Measurements from ENCODE around the gene CDC6.
A peak's percentile ranks its signal among the peaks of the same experiment; 100 is the strongest.

The CDC6 gene

GRCh38 chr17:40314584-40314956 is 26.9 kb downstream of the CDC6 start:
- TF ChIP-seq, protein P1, sequence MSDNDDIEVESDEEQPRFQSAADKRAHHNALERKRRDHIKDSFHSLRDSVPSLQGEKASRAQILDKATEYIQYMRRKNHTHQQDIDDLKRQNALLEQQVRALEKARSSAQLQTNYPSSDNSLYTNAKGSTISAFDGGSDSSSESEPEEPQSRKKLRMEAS (IDR thresholded peaks at IDR 0.05), result peak; percentile 84
- TF ChIP-seq FOXM1 (IDR thresholded peaks at IDR 0.05; ENCODE audit: borderline replicate concordance, low read depth) (peak; percentile 66; the same call in 1 of the 2 replicates), REST (IDR thresholded peaks at IDR 0.05; ENCODE audit: low read depth) (no peak), EGR1 (IDR thresholded peaks at IDR 0.05) (peak; percentile 42; the same call in 1 of the 2 replicates), RAD21 (IDR thresholded peaks at IDR 0.05; ENCODE audit: low read depth) (peak; percentile 21; the same call in 1 of the 2 replicates), TAF1 (IDR thresholded peaks at IDR 0.05; ENCODE audit: low read depth) (0 out of 2 replicates have a peak, but pooled peaks have one; percentile 38), YY1 (IDR thresholded peaks at IDR 0.05; ENCODE audit: low read depth) (peak; percentile 52; the same call in 1 of the 2 replicates), USF1 (IDR thresholded peaks at IDR 0.05) (0 out of 2 replicates have a peak, but pooled peaks have one; percentile 18), CREB1 (IDR thresholded peaks at IDR 0.05; ENCODE audit: low read depth) (no peak), ZBTB7A (IDR thresholded peaks at IDR 0.05; ENCODE audit: low read depth) (peak; percentile 99), EP300 (IDR thresholded peaks at IDR 0.05; ENCODE audit: borderline replicate concordance) (peak; percentile 96), CEBPB (IDR thresholded peaks at IDR 0.05) (peak; percentile 58; the same call in 1 of the 2 replicates), TCF12 (IDR thresholded peaks at IDR 0.05; ENCODE audit: low read depth) (peak; percentile 97), NFIC (IDR thresholded peaks at IDR 0.05) (peak; percentile 99), TEAD4 (IDR thresholded peaks at IDR 0.05) (peak; percentile 99)

GRCh38 chr17:40315206-40315605 is 27.5 kb downstream of the CDC6 start:
- TF ChIP-seq TEAD4 (IDR thresholded peaks at IDR 0.05), result no peak
- no peak for TF ChIP-seq EP300 (IDR thresholded peaks at IDR 0.05; ENCODE audit: borderline replicate concordance)
- TF ChIP-seq TAF1 (IDR thresholded peaks at IDR 0.05; ENCODE audit: low read depth), result no peak
- TF ChIP-seq FOXM1 (IDR thresholded peaks at IDR 0.05; ENCODE audit: borderline replicate concordance, low read depth), result no peak
- no peak for TF ChIP-seq NFIC (IDR thresholded peaks at IDR 0.05)
- TF ChIP-seq CREB1 (IDR thresholded peaks at IDR 0.05; ENCODE audit: low read depth), result no peak
- TF ChIP-seq USF1 (IDR thresholded peaks at IDR 0.05), result no peak
- no peak for TF ChIP-seq YY1 (IDR thresholded peaks at IDR 0.05; ENCODE audit: low read depth)
- no peak for TF ChIP-seq RAD21 (IDR thresholded peaks at IDR 0.05; ENCODE audit: low read depth)
- TF ChIP-seq REST (IDR thresholded peaks at IDR 0.05; ENCODE audit: low read depth), result no peak
- TF ChIP-seq TCF12 (IDR thresholded peaks at IDR 0.05; ENCODE audit: low read depth), result no peak
- no peak for TF ChIP-seq ZBTB7A (IDR thresholded peaks at IDR 0.05; ENCODE audit: low read depth)
- TF ChIP-seq CEBPB (IDR thresholded peaks at IDR 0.05), result no peak
- TF ChIP-seq EGR1 (IDR thresholded peaks at IDR 0.05), result no peak
- TF ChIP-seq, protein P1 (IDR thresholded peaks at IDR 0.05), result no peak

GRCh38 chr17:40315678-40316570 is 28.2 kb downstream of the CDC6 start:
- TF ChIP-seq TAF1 (IDR thresholded peaks at IDR 0.05; ENCODE audit: low read depth) (no peak), USF1 (IDR thresholded peaks at IDR 0.05) (no peak), CEBPB (IDR thresholded peaks at IDR 0.05) (no peak), TCF12 (IDR thresholded peaks at IDR 0.05; ENCODE audit: low read depth) (no peak), EGR1 (IDR thresholded peaks at IDR 0.05) (no peak), CREB1 (IDR thresholded peaks at IDR 0.05; ENCODE audit: low read depth) (no peak), EP300 (IDR thresholded peaks at IDR 0.05; ENCODE audit: borderline replicate concordance) (no peak)

GRCh38 chr17:40316571-40317344 is 29.1 kb downstream of the CDC6 start:
- TF ChIP-seq TEAD4 (IDR thresholded peaks at IDR 0.05), result peak; percentile 94
- TF ChIP-seq, protein P1 (IDR thresholded peaks at IDR 0.05), result peak; percentile 45; the same call in 1 of the 2 replicates
- TF ChIP-seq ZBTB7A (IDR thresholded peaks at IDR 0.05; ENCODE audit: low read depth), result no peak; the same call in 1 of the 2 replicates
- no peak for TF ChIP-seq EGR1 (IDR thresholded peaks at IDR 0.05)
- TF ChIP-seq NFIC (IDR thresholded peaks at IDR 0.05), result peak; percentile 61
- no peak for TF ChIP-seq TAF1 (IDR thresholded peaks at IDR 0.05; ENCODE audit: low read depth)
- peak; percentile 73 for TF ChIP-seq YY1 (IDR thresholded peaks at IDR 0.05; ENCODE audit: low read depth)
- no peak for TF ChIP-seq REST (IDR thresholded peaks at IDR 0.05; ENCODE audit: low read depth)
- no peak for TF ChIP-seq FOXM1 (IDR thresholded peaks at IDR 0.05; ENCODE audit: borderline replicate concordance, low read depth)
- TF ChIP-seq EP300 (IDR thresholded peaks at IDR 0.05; ENCODE audit: borderline replicate concordance), result peak; percentile 74; the same call in 1 of the 2 replicates
- TF ChIP-seq TCF12 (IDR thresholded peaks at IDR 0.05; ENCODE audit: low read depth), result peak; percentile 89
